ENCODE data around the gene BMPR1B. TPM values are rescaled to one million over a fixed set of nuclear protein-coding genes. Genes with fewer than 3 reads are reported as not detected.
"Not testable (repeated sequence)": the region's sequence is repeated elsewhere in the genome, so short reads cannot be mapped to it uniquely, and the experiment has no call there.

The BMPR1B gene
- total RNA-seq, 1 experiment from 2014 or later = 14.5 TPM

DNA sequence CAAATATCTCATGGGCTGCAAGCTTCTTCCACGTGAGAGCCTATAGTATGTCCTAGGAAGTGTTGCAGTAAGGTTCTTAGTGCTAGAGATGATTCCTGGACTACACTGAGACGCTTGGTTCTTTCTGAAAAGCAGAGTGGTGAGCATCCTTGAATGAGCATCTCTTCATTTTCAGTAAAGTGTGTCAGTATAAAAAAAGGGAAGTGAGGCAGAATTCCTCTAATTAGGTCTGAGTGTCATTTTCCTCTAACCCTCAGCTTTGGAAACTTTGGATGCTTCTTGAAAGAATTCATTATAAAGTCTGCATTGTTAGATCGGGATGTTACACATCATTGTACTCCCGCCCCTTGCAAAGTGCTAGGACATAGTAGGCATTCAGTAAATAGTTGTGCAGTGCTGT is 5.2 kb downstream of the BMPR1B start:
- DNase-seq (ENCODE audit: low read depth) = no peak

DNA sequence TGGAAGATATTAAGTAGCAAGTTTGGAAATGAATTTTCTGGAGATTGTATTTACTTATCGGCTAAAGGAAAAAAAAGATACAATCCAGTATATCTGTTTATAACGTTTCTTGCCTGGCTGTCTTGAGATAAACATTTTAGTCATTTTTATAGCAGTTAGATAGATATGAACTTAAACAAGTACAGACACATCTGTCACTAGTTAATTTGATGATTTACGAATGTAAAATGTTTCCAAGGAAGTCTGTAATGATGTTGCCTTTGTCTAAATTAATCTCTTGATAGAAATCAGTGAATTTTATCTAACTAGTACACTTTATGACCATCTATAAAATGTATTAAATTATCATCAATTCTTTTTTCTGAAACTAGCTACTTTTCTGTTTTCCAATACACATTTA is 5.7 kb downstream of the BMPR1B start:
- no peak for DNase-seq (ENCODE audit: low read depth)

DNA sequence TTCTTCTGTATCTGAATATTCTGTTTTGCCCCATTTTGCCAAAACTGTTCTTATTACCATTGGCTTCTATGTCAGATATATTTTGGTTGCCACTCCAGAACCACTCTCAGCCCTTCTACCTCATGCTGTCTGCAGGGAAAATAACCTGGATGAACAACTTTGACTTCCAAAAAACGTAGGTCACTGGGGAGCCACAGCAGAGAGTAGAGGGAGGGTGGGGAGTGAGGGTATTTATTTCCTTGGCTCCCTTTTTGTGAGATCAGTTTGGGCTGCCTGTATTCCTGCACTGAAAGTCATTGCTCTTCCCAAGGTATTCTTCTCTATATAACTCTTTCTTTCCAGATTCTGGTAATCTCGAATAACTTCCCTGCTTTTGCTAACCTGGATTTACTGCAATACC is 6.3 kb downstream of the BMPR1B start:
- no peak for DNase-seq (ENCODE audit: low read depth)

DNA sequence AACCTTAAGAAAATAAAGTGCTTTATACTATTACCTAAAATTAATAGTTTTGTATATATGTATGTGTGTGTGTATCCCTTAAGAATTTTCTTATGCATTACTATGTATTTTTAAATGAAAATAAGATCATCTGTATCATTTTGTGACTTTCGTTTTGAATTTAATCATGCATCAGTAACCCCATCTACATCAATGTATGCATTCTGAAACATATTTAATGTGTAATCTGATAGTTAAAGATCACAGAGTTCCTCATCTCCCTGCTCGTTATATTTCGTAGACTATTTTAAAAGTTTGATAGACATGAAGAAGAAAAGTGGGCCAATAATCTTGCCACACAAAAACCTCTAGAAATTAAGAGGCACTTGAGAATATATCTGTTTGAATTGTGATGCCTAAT is 7.4 kb downstream of the BMPR1B start:
- DNase-seq (ENCODE audit: low read depth) = no peak

DNA sequence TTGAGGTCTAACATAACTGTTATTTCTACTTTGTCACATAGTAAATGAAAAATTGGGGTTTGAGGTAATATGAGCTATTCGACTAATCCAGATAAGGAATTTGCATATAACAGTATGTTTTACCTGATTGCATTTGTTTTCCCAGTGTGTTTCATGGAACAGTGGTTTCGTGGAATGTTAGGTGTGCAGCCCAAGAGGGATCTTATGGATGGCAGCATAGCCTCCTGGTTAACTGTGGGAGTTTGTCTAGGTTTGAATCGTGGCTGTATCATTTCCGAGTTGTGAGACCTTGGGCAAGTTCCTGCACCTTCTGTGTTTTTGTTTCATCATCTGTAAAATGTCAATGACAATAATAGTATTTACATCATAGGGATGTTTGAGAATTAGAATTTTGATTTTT is 7.9 kb downstream of the BMPR1B start:
- no peak for DNase-seq (ENCODE audit: low read depth)

DNA sequence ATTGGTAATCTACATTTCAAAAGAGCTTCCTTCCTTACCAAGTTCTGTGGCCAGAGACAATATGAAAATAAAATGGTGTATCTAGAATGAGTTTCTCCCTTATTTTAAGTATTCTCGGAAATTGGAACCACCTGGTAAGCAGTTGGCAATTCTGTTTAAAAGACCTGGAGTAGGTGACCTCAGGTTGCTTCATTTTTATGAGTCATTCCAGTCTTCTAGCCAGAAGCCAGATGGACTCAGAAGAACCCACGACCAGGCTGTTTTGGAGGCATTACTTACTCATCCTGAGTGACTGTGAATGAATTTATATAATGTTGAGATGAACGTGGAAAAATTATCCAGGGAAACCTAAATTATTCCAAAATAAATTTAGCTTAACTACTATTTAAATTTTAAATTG is 9.1 kb downstream of the BMPR1B start:
- peak; percentile 46 for DNase-seq (ENCODE audit: low read depth)

DNA sequence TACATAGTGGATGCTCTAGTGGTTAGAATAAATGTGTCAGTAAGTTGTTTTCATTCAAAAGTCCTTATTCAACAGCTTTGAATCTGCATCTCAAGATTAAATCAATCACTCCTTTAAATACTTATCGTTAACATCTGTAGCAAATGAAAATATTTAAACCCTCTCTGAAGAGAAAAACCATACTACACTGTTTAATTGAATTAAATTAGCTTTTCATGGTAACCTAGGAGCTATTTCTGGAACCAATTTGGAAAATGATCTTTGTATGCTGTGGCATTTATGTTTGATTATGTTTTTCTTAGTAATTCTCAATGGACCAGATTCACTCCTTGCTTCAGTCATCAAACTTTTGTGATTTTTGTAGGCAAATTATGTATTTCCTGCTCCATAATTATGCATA is 9.7 kb downstream of the BMPR1B start:
- DNase-seq (ENCODE audit: low read depth) = no peak

DNA sequence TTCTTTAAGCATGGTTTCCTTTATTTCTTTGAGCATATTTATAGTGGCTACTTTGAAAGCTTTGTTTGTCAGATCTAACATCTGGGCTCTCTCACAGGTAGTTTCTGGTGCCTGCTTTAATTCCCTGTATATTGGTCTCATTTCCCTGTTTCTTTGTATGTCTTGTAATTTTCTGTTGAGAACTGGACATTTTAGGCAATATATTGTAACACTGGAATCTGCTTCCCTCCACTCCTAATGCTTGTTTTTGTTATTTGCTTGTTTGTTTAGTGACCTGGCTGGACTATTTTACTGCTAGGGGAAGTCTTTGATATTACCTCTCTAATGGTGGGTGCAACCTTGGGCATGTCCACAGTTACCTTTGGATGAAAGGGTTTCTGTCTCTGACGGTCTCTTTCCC is 25.0 kb downstream of the BMPR1B start:
- DNase-seq (ENCODE audit: low read depth) = no peak

DNA sequence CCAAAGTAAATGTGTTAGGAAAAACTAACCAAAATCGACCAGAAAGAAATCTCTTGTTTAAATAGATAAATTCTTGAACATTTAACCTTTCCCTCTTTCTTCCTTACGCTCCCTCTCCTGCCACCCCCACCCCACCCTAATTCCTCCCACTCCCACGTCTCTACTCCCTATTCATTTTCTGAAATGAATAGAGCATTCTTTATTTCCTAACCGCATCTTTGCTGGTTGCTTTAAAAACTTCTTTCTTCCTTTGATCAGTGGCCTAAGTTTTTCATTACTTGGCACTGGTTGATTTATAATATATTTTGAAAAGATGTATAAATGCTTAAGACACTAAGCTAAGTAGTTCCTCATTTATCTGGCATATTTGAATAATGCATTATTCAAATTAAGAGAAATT is 33.9 kb downstream of the BMPR1B start:
- no peak for DNase-seq (ENCODE audit: low read depth)

DNA sequence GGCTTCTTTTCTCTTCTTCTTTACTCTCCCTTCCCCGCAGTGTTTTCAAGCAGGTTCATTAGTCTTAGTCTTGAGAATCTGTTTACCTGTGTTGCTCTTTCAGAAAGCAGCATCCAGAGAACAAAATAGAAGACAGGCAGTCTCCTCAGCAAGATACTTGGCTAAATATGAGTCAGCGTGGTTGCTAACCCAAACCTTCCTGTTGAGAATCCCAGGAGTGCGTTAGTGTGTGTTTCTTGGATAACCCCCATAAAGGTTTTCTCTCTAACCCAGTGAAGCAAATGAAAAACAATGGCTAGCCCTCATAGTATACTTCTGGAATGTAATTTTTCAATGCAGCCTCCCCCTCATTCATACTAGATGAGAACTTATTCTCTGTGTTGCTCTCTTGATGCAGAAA is 41.1 kb downstream of the BMPR1B start:
- DNase-seq (ENCODE audit: low read depth) = peak; percentile 53

DNA sequence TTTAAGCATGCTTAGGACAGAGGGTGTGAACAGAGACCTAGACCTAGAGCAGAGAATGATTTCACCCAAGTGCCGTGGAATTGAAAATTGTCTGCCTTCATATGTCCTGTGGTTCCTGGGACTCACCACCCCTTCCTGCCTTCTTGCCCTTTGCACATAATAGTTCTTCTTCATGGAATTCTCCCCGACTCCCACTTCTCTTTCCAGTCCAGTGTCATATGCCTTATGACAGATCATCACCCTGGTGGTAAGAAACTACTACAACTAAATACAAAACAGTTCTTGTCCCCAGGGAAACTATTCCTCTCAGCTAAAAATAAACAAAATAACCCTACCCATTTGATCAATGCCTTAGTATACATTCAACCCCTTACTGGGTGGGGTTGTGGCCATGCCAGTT is 43.3 kb downstream of the BMPR1B start:
- DNase-seq (ENCODE audit: low read depth) = no peak

DNA sequence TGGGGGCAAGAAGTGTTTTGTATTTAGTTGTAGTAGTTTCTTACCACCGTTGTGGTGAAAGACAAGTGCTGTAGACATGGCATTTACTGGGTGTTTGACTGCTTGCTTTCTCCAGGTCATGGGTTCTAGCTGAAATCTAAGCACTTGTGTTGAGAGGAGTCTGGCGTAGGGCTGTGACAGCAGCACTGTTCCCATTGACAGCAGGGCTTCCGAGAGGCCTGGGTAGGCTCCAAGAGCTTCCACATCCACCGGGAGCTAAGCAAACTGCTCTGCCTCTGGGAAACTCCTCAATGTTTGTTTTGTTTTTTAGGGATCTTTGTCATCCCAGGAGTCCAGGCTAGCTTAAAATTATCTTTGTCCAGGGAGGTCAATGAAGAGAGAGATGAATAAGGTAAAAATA is 44.3 kb downstream of the BMPR1B start:
- no peak for DNase-seq (ENCODE audit: low read depth)

DNA sequence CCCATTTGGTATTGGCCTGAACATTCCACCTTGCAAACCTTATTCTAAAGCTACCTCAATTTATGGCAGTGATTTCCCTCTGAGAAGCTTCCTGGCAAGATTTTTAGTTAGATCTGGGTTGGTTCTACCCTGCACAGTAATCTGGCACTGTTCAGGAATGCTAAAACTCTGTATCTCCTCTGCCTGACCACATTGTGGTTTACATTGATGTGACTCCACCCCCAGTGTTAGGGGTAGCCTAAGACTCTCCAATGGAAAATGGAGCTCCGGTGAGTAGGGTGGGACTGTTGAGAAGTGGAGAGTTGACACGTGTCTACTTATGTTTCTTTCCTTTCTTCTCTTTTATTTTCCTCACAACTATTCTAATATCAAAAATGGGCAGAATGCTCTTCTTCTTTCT is 45.4 kb downstream of the BMPR1B start:
- DNase-seq (ENCODE audit: low read depth) = peak; percentile 26

DNA sequence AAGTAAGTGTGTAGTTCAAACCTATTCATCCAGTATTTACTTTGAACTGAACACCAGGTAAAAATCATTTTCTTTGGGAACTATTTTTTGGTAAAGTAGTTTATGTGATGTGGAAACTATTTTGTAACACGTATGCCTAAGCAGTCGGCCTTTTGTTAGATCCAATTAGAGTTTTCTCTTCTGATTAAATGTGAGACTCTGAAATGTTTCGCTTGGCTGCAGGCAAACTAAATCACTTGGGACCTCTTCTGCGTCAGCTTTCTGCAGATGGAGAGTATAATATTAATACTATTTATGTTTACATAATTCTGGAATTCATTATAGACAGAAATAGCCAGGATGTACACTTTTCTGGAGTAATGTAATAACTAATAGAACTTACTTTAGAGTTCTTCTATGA is 46.9 kb downstream of the BMPR1B start:
- no peak for DNase-seq (ENCODE audit: low read depth)

DNA sequence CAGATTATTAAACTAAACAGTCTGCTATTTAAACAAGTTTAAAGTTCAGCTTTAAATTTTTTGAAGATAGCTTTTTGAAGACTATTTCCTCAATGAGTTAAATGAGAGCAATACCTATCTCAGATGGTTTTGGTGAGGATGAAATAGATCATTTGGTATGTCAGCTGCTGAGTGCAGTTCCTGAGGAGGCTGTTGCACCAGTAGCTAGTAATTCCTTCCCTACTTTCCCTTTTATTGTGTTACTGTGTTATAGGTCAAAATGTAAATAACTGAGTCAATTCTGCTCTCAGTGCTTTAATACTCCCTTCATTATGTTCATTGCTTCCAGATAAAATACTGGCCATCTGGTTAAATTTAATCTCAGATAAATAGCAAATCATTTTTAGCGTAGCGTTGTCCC is 48.6 kb downstream of the BMPR1B start:
- no peak for DNase-seq (ENCODE audit: low read depth)

DNA sequence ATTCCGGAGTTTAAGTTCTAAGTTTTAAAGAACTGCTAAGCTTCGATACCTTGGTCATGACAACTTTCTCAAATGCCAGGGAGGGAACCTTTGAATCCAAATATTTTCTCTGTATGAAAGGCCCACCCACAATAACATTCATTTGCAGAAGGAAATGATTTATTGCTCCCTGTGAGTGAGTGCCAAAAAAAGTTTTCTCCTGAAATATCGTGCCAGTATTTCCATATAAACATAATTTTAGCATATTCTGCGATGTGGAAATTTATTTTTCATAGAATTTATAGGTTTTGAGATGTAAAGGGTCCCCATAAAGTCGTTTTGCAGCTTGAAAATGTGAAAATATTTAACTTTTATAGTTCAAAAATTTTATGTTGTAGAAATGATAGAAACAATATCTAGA is 53.9 kb downstream of the BMPR1B start:
- DNase-seq (ENCODE audit: low read depth) = no peak

DNA sequence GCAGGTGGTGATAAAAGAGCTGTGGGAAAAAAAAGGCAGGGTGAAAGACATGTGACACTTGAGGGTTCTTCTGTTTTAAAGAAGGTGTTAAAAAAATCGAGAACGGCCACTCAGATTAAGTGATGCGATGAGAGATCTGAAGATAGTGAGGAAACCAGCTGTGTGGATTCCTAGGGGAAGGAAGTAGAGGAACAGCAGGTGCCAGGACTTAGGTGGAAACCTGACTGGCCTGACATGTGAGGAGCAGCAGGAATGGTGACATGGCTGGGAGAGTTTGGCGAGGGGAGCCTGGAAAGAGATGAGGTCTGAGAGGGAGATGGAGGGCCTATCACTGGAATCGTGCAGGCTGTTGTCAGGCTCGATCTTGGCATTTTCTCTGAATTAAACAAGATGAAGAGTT is 55.5 kb downstream of the BMPR1B start:
- DNase-seq (ENCODE audit: low read depth) = no peak

DNA sequence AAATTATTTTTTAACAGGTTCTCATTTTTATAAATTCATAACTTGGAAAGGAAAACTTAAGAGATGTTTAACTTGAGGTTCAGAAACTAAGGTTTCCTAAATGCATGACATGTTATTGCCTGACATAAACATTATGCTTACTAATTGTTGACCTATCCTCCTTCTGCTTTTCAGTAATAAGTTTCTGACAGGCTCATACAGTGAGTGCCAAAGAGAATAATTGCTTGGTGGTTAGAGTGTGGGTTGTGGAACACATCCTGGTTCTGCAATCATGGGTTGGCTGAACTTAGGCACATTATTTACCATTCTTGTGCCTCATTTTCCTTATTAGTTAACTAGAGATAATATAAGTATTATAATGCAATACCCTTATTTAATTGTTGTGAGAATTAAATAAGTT is 56.5 kb downstream of the BMPR1B start:
- DNase-seq (ENCODE audit: low read depth) = no peak

DNA sequence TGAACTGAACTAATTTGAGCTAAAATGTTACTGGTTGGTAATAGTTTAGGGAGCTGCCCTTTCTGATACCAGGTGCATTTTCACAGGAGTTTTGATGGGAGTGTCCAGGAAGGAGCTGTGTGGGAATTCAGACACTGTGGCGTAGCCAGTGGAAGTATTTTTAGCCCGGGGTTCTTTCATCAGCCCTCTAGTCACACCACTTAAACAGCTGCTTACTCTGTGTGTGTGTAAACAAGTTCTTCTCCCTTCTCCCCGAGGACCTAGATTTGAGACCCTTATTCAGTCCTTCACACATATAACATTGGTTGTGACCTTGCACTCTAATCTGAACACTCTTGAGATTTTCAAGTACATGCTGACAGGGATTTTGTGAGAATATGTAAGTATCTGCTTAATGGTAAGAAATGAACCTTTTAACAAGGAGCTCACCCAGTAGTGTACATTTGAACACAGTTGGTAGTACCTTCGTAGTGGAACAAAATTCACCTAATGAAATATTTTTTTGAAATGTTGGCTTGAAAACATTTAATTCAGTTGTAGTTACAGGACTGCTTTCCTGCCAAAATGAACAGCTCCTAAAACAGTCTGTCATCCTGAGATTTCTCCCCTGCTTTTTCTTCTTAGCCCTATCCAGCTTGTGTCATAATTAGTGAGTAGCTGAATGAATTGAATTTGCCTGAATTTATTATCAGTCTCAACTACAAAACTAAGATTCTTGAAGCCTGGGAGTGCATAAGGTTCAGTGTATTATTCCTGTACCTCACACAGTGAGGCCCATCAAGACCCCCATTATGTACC is 61.8 kb downstream of the BMPR1B start:
- peak; percentile 43 for DNase-seq (ENCODE audit: low read depth)

DNA sequence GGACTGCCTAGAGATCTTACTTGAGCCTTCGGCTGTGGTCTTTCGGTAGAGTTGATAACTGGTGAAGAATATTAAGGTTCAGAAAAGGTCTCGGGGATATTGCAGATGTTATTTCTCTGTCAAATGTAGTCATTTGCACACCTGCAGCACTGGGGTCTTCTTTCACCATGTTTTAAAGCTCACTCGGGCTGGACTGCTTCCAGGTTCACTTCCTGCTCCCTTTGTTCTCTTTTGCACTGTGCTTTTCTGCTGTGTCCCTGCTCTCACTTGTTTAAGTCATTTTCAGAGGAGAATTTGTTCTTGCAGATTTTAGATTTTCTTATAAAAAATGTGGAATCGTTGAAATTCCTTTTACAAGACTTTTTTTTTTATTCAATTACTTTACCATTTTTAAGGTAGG is 68.5 kb downstream of the BMPR1B start:
- no peak for DNase-seq (ENCODE audit: low read depth)

DNA sequence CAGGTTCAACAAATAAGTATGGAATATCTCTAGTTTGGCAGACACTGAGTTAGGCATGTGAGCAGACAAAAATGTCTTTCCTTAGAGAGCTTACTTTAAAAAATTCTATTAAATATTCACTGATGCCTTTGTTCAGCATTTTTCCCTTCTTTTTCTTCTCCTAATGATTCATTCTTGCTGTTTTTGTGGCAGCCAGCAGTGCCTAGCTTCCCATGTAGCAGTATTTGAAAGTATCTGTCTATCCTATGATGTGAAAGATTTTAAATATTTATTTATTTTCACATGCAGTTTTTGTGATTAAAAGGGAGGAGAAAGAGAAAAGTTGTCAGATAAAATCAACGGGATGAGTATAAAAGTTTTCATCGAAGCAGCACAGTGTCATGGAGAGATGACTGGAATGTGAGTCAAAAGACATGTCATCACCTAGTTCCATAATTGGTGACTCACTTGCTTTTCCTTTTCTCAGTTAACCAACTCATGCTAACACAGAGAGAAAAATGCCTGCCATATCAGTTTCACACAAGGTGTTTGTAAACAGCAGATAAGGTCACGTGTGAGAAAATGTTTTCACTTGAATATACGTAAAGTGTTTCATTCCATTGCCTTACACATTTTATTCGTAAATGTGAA is 69.8 kb downstream of the BMPR1B start:
- DNase-seq (ENCODE audit: low read depth) = peak; percentile 87

DNA sequence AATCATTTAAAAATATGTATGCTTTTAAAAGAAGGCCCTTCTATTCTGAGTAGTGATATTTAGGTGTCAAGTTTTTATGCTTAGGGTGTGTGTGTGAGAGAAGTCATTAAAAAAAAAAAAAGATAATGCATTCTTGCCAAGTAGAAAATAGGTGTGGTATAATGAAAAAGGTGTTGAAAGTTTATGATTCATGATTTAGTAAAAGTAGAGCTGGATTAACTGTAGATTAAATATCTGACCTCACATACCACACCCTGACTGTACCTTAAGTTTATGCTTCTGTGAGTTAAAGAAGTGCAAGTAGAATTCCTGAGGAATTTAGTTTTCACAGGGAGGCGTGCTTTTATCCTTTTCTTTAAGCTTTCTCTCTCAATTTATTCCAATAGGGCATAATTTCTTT is 71.1 kb downstream of the BMPR1B start:
- no peak for DNase-seq (ENCODE audit: low read depth)

DNA sequence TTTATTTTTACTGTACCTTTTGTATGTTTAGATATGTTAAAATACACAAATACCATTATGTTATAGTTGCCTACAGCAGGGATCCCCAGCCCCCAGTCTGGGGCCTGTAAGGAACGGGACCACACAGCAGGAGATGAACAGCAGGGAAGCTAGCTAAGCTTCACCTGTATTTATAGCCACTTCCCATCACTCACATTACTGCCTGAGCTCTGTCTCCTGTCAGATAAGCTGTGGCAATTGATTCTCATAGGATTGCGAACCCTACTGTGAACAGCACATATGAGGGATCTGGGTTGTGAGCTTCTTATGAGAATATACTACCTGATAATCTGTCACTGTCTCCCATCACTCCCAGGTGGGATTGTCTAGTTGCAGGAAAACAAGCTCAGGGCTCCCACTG is 73.9 kb downstream of the BMPR1B start:
- no peak for DNase-seq (ENCODE audit: low read depth)

DNA sequence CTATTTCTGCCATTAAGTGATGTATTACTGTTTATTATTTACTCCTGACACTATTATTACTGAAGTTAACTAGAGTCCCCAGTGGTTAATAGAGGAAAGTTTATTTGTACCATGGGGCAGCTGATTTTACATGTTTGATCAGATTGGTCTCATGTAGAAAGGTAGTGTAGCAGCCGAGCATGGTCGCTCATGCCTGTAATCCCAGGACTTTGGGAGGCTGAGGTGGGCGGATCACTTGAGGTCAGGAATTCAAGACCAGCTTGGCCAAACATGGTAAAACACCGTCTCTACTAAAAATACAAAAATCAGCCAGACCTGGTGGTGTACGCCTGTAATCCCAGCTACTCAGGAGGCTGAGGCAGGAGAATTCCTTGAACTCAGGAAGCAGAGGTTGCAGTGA is 74.6 kb downstream of the BMPR1B start:
- not testable (repeated sequence) for DNase-seq (ENCODE audit: low read depth)

Data from LHCN-M2 (cell line).